Measurements from ENCODE around the gene CFAP20. TPM values are rescaled to one million over a fixed set of nuclear protein-coding genes. Genes with fewer than 3 reads are reported as not detected.

The CFAP20 gene
- total and polyA plus RNA-seq, 2 experiments from 2014 or later: 61.1 to 81.7 TPM

DNA sequence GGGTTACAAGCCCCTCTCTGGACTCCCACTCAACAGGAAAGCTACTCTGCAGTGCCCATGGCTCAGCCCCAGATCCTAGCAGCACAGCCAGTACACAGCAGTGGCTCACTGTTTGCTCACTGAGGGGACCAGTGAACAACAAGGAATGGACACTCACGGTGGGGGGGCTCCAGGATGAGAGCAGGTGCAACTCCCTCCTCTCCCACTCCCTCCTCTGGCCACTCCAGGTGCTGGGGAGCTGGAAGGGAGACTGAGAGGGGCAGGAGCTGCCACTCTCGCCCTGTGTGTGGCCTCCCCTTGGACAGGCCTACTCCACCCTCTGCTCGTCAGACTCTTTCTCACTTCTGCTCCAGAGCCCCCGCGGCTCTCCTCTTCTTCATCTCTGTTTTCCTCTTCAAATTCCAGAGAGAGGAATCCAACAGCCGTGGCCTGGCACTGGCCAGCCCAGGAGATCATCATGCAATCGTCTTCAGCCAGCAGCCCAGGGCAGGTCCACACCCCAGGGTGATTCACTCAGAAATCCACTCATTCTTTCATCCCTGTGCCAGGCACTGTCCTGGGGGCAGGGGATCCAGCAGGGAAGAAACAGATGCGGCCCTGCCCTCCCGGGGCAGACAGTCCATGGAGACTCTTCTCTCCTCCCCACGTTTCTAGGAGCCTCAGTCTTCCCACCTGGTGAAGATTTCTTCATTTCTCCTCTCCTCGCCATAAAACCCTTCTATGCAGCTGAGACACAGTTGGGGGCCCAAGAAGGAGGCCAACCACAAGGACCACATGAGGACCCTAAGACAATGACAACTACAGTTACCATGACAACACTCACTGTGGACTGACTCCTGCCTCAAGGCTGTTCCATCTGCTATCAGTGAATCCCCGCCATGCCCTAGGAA lies 30.7 kb downstream of the CFAP20 start (continued):
- TF ChIP-seq, protein P1, sequence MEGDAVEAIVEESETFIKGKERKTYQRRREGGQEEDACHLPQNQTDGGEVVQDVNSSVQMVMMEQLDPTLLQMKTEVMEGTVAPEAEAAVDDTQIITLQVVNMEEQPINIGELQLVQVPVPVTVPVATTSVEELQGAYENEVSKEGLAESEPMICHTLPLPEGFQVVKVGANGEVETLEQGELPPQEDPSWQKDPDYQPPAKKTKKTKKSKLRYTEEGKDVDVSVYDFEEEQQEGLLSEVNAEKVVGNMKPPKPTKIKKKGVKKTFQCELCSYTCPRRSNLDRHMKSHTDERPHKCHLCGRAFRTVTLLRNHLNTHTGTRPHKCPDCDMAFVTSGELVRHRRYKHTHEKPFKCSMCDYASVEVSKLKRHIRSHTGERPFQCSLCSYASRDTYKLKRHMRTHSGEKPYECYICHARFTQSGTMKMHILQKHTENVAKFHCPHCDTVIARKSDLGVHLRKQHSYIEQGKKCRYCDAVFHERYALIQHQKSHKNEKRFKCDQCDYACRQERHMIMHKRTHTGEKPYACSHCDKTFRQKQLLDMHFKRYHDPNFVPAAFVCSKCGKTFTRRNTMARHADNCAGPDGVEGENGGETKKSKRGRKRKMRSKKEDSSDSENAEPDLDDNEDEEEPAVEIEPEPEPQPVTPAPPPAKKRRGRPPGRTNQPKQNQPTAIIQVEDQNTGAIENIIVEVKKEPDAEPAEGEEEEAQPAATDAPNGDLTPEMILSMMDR (conservative IDR thresholded peaks at IDR 0.05; ENCODE audit: low read depth in 2 of 2): no peak
- TF ChIP-seq CREB1 (CRISPR knock-in tag; IDR thresholded peaks at IDR 0.05; ENCODE audit: low read depth): no peak
- TF ChIP-seq POLR2AphosphoS5 (IDR thresholded peaks at IDR 0.05; ENCODE audit: low read depth): no peak
- no peak for TF ChIP-seq EZH2 (IDR thresholded peaks at IDR 0.05; ENCODE audit: low read depth, unreplicated experiment)
- no peak for TF ChIP-seq EZH2phosphoT487 (IDR thresholded peaks at IDR 0.05; ENCODE audit: unreplicated experiment)

DNA sequence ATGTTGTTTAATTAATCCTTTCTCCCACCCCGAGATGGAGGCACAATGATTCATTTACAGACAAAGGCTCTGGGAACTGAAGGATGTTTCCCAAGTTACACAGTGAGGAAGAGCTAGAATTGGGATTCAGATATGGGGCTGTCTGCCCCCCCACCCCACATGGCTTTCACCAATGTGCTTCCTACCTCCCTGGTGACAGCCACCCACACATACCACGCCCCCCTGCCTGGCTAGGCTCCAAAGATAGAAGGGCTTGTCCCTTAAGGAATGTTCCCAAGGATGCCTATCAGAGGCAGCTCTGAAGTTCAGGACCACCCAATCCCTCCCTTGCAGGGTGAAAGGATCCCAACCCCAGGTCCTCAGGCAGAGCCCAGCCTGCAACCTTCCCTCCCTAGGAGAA lies 32.9 kb downstream of the CFAP20 start:
- H3K4me3 Mint-ChIP-seq: no peak overlapping the region; the same call in 2 of the 3 replicates
- Histone ChIP-seq H2AFZ (peak overlapping the region; percentile 18; the same call in 1 of the 2 replicates), H4K20me1 (replicated peaks; ENCODE audit: insufficient read depth) (no peaks in the 10 kb centered on the region), H3K36me3 (ENCODE audit: insufficient read depth) (no peaks in the 10 kb centered on the region), H3K79me2 (replicated peaks; ENCODE audit: insufficient read depth) (no peaks in the 10 kb centered on the region), H3K9me2 (ENCODE audit: insufficient read depth) (no peaks in the 10 kb centered on the region), H3K27me3 (ENCODE audit: insufficient read depth) (no peaks in the 10 kb centered on the region), H3K4me1 (ENCODE audit: insufficient read depth) (peaks cover 6% of the 10 kb centered on the region; the same call in 1 of the 2 replicates), H3K4me3 (no peak overlapping the region), H3K27ac (ENCODE audit: low read depth) (no peak overlapping the region), H3F3A (replicated peaks; ENCODE audit: low read depth) (no peaks in the 10 kb centered on the region), H3K4me2 (no peak overlapping the region)
- no peaks in the 10 kb centered on the region; the same call in 2 of the 3 replicates for H3K9me3 Mint-ChIP-seq
- ATAC-seq: no peak
- H3K4me1 Mint-ChIP-seq: peaks cover 19% of the 10 kb centered on the region
- DNase-seq (ENCODE audit: low spot score): no peak
- peaks cover 30% of the 10 kb centered on the region for H3K27me3 Mint-ChIP-seq (ENCODE audit: insufficient read depth, low read depth, poor library complexity)
- no peak overlapping the region for H3K27ac Mint-ChIP-seq
- H3K36me3 Mint-ChIP-seq (ENCODE audit: low read depth): no peaks in the 10 kb centered on the region
- TF ChIP-seq, protein P1 (conservative IDR thresholded peaks at IDR 0.05; ENCODE audit: low read depth in 2 of 2): no peak
- TF ChIP-seq EZH2 (IDR thresholded peaks at IDR 0.05; ENCODE audit: low read depth, unreplicated experiment): no peak
- TF ChIP-seq, protein P2, sequence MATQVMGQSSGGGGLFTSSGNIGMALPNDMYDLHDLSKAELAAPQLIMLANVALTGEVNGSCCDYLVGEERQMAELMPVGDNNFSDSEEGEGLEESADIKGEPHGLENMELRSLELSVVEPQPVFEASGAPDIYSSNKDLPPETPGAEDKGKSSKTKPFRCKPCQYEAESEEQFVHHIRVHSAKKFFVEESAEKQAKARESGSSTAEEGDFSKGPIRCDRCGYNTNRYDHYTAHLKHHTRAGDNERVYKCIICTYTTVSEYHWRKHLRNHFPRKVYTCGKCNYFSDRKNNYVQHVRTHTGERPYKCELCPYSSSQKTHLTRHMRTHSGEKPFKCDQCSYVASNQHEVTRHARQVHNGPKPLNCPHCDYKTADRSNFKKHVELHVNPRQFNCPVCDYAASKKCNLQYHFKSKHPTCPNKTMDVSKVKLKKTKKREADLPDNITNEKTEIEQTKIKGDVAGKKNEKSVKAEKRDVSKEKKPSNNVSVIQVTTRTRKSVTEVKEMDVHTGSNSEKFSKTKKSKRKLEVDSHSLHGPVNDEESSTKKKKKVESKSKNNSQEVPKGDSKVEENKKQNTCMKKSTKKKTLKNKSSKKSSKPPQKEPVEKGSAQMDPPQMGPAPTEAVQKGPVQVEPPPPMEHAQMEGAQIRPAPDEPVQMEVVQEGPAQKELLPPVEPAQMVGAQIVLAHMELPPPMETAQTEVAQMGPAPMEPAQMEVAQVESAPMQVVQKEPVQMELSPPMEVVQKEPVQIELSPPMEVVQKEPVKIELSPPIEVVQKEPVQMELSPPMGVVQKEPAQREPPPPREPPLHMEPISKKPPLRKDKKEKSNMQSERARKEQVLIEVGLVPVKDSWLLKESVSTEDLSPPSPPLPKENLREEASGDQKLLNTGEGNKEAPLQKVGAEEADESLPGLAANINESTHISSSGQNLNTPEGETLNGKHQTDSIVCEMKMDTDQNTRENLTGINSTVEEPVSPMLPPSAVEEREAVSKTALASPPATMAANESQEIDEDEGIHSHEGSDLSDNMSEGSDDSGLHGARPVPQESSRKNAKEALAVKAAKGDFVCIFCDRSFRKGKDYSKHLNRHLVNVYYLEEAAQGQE (IDR thresholded peaks at IDR 0.05; ENCODE audit: unreplicated experiment): no peak
- TF ChIP-seq, protein P3, sequence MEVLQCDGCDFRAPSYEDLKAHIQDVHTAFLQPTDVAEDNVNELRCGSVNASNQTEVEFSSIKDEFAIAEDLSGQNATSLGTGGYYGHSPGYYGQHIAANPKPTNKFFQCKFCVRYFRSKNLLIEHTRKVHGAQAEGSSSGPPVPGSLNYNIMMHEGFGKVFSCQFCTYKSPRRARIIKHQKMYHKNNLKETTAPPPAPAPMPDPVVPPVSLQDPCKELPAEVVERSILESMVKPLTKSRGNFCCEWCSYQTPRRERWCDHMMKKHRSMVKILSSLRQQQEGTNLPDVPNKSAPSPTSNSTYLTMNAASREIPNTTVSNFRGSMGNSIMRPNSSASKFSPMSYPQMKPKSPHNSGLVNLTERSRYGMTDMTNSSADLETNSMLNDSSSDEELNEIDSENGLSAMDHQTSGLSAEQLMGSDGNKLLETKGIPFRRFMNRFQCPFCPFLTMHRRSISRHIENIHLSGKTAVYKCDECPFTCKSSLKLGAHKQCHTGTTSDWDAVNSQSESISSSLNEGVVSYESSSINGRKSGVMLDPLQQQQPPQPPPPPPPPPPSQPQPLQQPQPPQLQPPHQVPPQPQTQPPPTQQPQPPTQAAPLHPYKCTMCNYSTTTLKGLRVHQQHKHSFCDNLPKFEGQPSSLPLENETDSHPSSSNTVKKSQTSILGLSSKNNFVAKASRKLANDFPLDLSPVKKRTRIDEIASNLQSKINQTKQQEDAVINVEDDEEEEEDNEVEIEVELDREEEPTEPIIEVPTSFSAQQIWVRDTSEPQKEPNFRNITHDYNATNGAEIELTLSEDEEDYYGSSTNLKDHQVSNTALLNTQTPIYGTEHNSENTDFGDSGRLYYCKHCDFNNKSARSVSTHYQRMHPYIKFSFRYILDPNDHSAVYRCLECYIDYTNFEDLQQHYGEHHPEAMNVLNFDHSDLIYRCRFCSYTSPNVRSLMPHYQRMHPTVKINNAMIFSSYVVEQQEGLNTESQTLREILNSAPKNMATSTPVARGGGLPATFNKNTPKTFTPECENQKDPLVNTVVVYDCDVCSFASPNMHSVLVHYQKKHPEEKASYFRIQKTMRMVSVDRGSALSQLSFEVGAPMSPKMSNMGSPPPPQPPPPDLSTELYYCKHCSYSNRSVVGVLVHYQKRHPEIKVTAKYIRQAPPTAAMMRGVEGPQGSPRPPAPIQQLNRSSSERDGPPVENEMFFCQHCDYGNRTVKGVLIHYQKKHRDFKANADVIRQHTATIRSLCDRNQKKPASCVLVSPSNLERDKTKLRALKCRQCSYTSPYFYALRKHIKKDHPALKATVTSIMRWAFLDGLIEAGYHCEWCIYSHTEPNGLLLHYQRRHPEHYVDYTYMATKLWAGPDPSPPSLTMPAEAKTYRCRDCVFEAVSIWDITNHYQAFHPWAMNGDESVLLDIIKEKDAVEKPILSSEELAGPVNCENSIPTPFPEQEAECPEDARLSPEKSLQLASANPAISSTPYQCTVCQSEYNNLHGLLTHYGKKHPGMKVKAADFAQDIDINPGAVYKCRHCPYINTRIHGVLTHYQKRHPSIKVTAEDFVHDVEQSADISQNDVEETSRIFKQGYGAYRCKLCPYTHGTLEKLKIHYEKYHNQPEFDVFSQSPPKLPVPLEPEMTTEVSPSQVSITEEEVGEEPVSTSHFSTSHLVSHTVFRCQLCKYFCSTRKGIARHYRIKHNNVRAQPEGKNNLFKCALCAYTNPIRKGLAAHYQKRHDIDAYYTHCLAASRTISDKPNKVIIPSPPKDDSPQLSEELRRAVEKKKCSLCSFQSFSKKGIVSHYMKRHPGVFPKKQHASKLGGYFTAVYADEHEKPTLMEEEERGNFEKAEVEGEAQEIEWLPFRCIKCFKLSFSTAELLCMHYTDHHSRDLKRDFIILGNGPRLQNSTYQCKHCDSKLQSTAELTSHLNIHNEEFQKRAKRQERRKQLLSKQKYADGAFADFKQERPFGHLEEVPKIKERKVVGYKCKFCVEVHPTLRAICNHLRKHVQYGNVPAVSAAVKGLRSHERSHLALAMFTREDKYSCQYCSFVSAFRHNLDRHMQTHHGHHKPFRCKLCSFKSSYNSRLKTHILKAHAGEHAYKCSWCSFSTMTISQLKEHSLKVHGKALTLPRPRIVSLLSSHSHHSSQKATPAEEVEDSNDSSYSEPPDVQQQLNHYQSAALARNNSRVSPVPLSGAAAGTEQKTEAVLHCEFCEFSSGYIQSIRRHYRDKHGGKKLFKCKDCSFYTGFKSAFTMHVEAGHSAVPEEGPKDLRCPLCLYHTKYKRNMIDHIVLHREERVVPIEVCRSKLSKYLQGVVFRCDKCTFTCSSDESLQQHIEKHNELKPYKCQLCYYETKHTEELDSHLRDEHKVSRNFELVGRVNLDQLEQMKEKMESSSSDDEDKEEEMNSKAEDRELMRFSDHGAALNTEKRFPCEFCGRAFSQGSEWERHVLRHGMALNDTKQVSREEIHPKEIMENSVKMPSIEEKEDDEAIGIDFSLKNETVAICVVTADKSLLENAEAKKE (CRISPR knock-in tag; IDR thresholded peaks at IDR 0.05): no peak

Data from GM23338 (cell line).